GM18519 (cell line): ENCODE measurements around the gene OXSR1.
"Not testable (repeated sequence)": the region's sequence is repeated elsewhere in the genome, so short reads cannot be mapped to it uniquely, and the experiment has no call there.

Experiments used
- ATAC-seq: cut with Tn5 transposase; IDR thresholded peaks from one replicate; pipeline ENCODE4 v1.9.1; 2021; ENCODE audit warnings: mild to moderate bottlenecking, moderate library complexity; ENCODE audit not compliant: unreplicated experiment, low FRiP score

The OXSR1 gene

GRCh38 chr3:38297053-38297452 lies 131.7 kb downstream of the OXSR1 start:
- ATAC-seq = not testable (repeated sequence)

- no peak for ATAC-seq
Measured at GRCh38 chr3:38297537-38297936, 132.2 kb downstream of the OXSR1 start.

- ATAC-seq = no peak
Measured at GRCh38 chr3:38297947-38298711, 132.8 kb downstream of the OXSR1 start.
